WTC11 (cell line): ENCODE data around the gene ZNF860. TPM values are rescaled to one million over a fixed set of nuclear protein-coding genes. Genes with fewer than 3 reads are reported as not detected.

Experiments used
- ATAC-seq: fragments of 200-7000 bp; cut with Tn5 transposase; 2 replicates; pipeline ENCODE4 v1.10.0; 2021; ENCODE audit warnings: mild to moderate bottlenecking, moderate library complexity
- CTCF ChIA-PET: fragments of 300-600 bp; sonication (Branson Sonifier 250); formaldehyde crosslinking; loops from one replicate; lab custom pipeline; 2021; ENCODE audit warnings: antibody characterized with exemption; lab: Charles Lee
- POLR2A ChIA-PET: fragments of 350-600 bp; sonication (Branson Sonifier 250); formaldehyde crosslinking; loops from one replicate; lab custom pipeline; 2021; ENCODE audit warnings: antibody characterized with exemption; lab: Charles Lee
- DNase-seq: peaks from one replicate; pipeline ENCODE4 v3.0.0; 2021; ENCODE audit warnings: low spot score
- H3K27ac Mint-ChIP-seq: 2 replicates; pipeline ENCODE4 v1.8.0; 2021; ENCODE audit warnings: mixed read lengths
- H3K27me3 Mint-ChIP-seq: 2 replicates; pipeline ENCODE4 v1.8.0; 2021; ENCODE audit warnings: low read depth, mild to moderate bottlenecking, moderate library complexity, mixed read lengths
- H3K36me3 Mint-ChIP-seq: 2 replicates; pipeline ENCODE4 v1.8.0; 2021; ENCODE audit warnings: mixed read lengths
- H3K4me1 Mint-ChIP-seq: 2 replicates; pipeline ENCODE4 v1.8.0; 2022; ENCODE audit warnings: mixed read lengths
- H3K4me3 Mint-ChIP-seq: 2 replicates; pipeline ENCODE4 v1.8.0; 2021; ENCODE audit warnings: mild to moderate bottlenecking, moderate library complexity, mixed read lengths
- H3K9me3 Mint-ChIP-seq: 2 replicates; pipeline ENCODE4 v1.8.0; 2021; ENCODE audit warnings: mixed read lengths
- AR ChIP-seq: fragments of 250-450 bp; sonication (Bioruptor Pico); IDR thresholded peaks from 2 replicates; pipeline ENCODE4 v1.9.0; 2021; ENCODE audit warnings: mild to moderate bottlenecking
- ATF1 ChIP-seq: sonication (generic); formaldehyde crosslinking; IDR thresholded peaks from 2 replicates; pipeline ENCODE4 v1.8.1; 2023; ENCODE audit warnings: mild to moderate bottlenecking, moderate library complexity, missing genetic modification reagents
- ATF2 ChIP-seq: sonication (generic); formaldehyde crosslinking; IDR thresholded peaks from 2 replicates; pipeline ENCODE4 v1.8.1; 2022; ENCODE audit warnings: low read depth, missing genetic modification reagents, borderline replicate concordance
- ATF3 ChIP-seq: sonication (generic); formaldehyde crosslinking; conservative IDR thresholded peaks from 2 replicates; pipeline ENCODE4 v1.8.1; 2022; ENCODE audit warnings: mild to moderate bottlenecking, missing genetic modification reagents
- CREM ChIP-seq: sonication (generic); formaldehyde crosslinking; IDR thresholded peaks from 2 replicates; pipeline ENCODE4 v1.8.1; 2022; ENCODE audit warnings: mild to moderate bottlenecking, missing genetic modification reagents, moderate library complexity
- CTCF ChIP-seq: fragments of 200-600 bp; IDR thresholded peaks from 2 replicates; pipeline ENCODE4 v1.8.0; 2022; ENCODE audit warnings: antibody characterized with exemption
- ESRRA ChIP-seq: sonication (generic); formaldehyde crosslinking; IDR thresholded peaks from 2 replicates; pipeline ENCODE4 v1.8.1; 2022; ENCODE audit warnings: mild to moderate bottlenecking, missing genetic modification reagents, borderline replicate concordance
- ETV6 ChIP-seq: sonication (generic); formaldehyde crosslinking; IDR thresholded peaks from 2 replicates; pipeline ENCODE4 v1.8.1; 2022; ENCODE audit warnings: mild to moderate bottlenecking, missing genetic modification reagents
- FOXK1 ChIP-seq: sonication (generic); formaldehyde crosslinking; IDR thresholded peaks from 2 replicates; pipeline ENCODE4 v1.8.0; 2022; ENCODE audit warnings: mild to moderate bottlenecking, moderate library complexity, missing genetic modification reagents
- GABPB1 ChIP-seq: sonication (generic); formaldehyde crosslinking; IDR thresholded peaks from 2 replicates; pipeline ENCODE4 v1.8.1; 2023; ENCODE audit warnings: mild to moderate bottlenecking, missing genetic modification reagents
- IRF2 ChIP-seq: sonication (generic); formaldehyde crosslinking; IDR thresholded peaks from 2 replicates; pipeline ENCODE4 v1.8.0; 2022; ENCODE audit warnings: low read depth, missing genetic modification reagents, borderline replicate concordance
- JUN ChIP-seq: sonication (generic); formaldehyde crosslinking; IDR thresholded peaks from 2 replicates; pipeline ENCODE4 v1.8.0; 2023; ENCODE audit warnings: mild to moderate bottlenecking, missing genetic modification reagents
- KAT7 ChIP-seq: sonication (generic); formaldehyde crosslinking; IDR thresholded peaks from 2 replicates; pipeline ENCODE4 v1.8.1; 2023; ENCODE audit warnings: missing genetic modification reagents, mild to moderate bottlenecking, borderline replicate concordance
- MLX ChIP-seq: sonication (generic); formaldehyde crosslinking; IDR thresholded peaks from 2 replicates; pipeline ENCODE4 v1.8.1; 2023; ENCODE audit warnings: mild to moderate bottlenecking, missing genetic modification reagents, moderate library complexity
- MYBL2 ChIP-seq: sonication (generic); formaldehyde crosslinking; IDR thresholded peaks from 2 replicates; pipeline ENCODE4 v1.8.1; 2023; ENCODE audit warnings: mild to moderate bottlenecking, moderate library complexity, missing genetic modification reagents
- NFE2L1 ChIP-seq: sonication (generic); formaldehyde crosslinking; IDR thresholded peaks from 2 replicates; pipeline ENCODE4 v1.8.1; 2023; ENCODE audit warnings: missing genetic modification reagents
- NFYB ChIP-seq: sonication (generic); formaldehyde crosslinking; conservative IDR thresholded peaks from 2 replicates; pipeline ENCODE4 v1.8.0; 2022; ENCODE audit warnings: low read depth, missing genetic modification reagents
- SMAD3 ChIP-seq: sonication (generic); formaldehyde crosslinking; IDR thresholded peaks from 2 replicates; pipeline ENCODE4 v1.8.0; 2022; ENCODE audit warnings: missing genetic modification reagents, mild to moderate bottlenecking, borderline replicate concordance
- TCF7 ChIP-seq: sonication (generic); formaldehyde crosslinking; IDR thresholded peaks from 2 replicates; pipeline ENCODE4 v1.8.0; 2022; ENCODE audit warnings: mild to moderate bottlenecking, low read depth, missing genetic modification reagents, moderate library complexity
- ZNF121 ChIP-seq: sonication (generic); formaldehyde crosslinking; IDR thresholded peaks from 2 replicates; pipeline ENCODE4 v1.8.0; 2023; ENCODE audit warnings: missing genetic modification reagents
- ZNF138 ChIP-seq: sonication (generic); formaldehyde crosslinking; conservative IDR thresholded peaks from 2 replicates; pipeline ENCODE4 v1.8.1; 2022; ENCODE audit warnings: mild to moderate bottlenecking, moderate library complexity, missing genetic modification reagents
- ZNF219 ChIP-seq: sonication (generic); formaldehyde crosslinking; IDR thresholded peaks from 2 replicates; pipeline ENCODE4 v1.8.0; 2023; ENCODE audit warnings: missing genetic modification reagents, mild to moderate bottlenecking, borderline replicate concordance
- ZNF396 ChIP-seq: fragments of 250-450 bp; sonication (Bioruptor Pico); IDR thresholded peaks from 2 replicates; pipeline ENCODE4 v1.8.0; 2021; ENCODE audit warnings: mild to moderate bottlenecking, moderate library complexity, borderline replicate concordance
- ZNF416 ChIP-seq: fragments of 250-450 bp; sonication (Bioruptor Pico); IDR thresholded peaks from 2 replicates; pipeline ENCODE4 v1.9.0; 2021; ENCODE audit warnings: mild to moderate bottlenecking, inconsistent platforms
- ZNF425 ChIP-seq: fragments of 250-450 bp; sonication (Bioruptor Pico); conservative IDR thresholded peaks from 2 replicates; pipeline ENCODE4 v1.9.0; 2021; ENCODE audit warnings: mild to moderate bottlenecking
- total RNA-seq: library from RNA; stranded (reverse); gene quantifications from 3 replicates; pipeline ENCODE4 v1.2.3, GENCODE V29; 2021

Gene ZNF860
- total RNA-seq, 1 experiment from 2014 or later = 6.5 TPM

GRCh38 chr3:32037932-32038267, 56.4 kb downstream of the ZNF860 start:
- no peak overlapping the region for H3K4me3 Mint-ChIP-seq
- H3K4me1 Mint-ChIP-seq = peaks cover 9% of the 10 kb centered on the region
- ATAC-seq = no peak
- H3K9me3 Mint-ChIP-seq = peaks cover 23% of the 10 kb centered on the region
- ChIA-PET POLR2A (no interaction called here), CTCF (interaction anchor here (1.6 to 1.7 kb wide), 2 partner anchors 11 to 19 kb away, joined by 4 to 14 read pairs; no protein-coding TSS in a partner anchor)
- TF ChIP-seq ATF1 (no peak), ATF2 (CRISPR knock-in tag) (no peak), CREM (CRISPR knock-in tag) (no peak), MLX (CRISPR knock-in tag) (no peak), NFYB (no peak), AR (CRISPR knock-in tag) (no peak), GABPB1 (CRISPR knock-in tag) (no peak), SMAD3 (no peak), NFE2L1 (CRISPR knock-in tag) (no peak)
- peaks cover 17% of the 10 kb centered on the region for H3K36me3 Mint-ChIP-seq
- no peak for DNase-seq
- H3K27ac Mint-ChIP-seq = no peak overlapping the region
- peaks cover 6% of the 10 kb centered on the region; the same call in 1 of the 2 replicates for H3K27me3 Mint-ChIP-seq

- peaks cover 25% of the 10 kb centered on the region for H3K36me3 Mint-ChIP-seq
- peaks cover 6% of the 10 kb centered on the region; the same call in 1 of the 2 replicates for H3K27me3 Mint-ChIP-seq
- ATAC-seq (no peak), DNase-seq (no peak)
- POLR2A ChIA-PET = no interaction called here
- H3K9me3 Mint-ChIP-seq = peaks cover 32% of the 10 kb centered on the region
- H3K4me3 Mint-ChIP-seq = no peak overlapping the region
- peaks cover 21% of the 10 kb centered on the region for H3K4me1 Mint-ChIP-seq
- TF ChIP-seq ZNF416 (CRISPR knock-in tag) (no peak), ATF3 (no peak), NFE2L1 (CRISPR knock-in tag) (no peak), ZNF396 (CRISPR knock-in tag) (no peak), ETV6 (CRISPR knock-in tag) (no peak), GABPB1 (CRISPR knock-in tag) (no peak), ZNF138 (CRISPR knock-in tag) (no peak), CTCF (no peak), ZNF219 (no peak), MYBL2 (no peak), KAT7 (CRISPR knock-in tag) (no peak), ZNF425 (CRISPR knock-in tag) (no peak), IRF2 (CRISPR knock-in tag) (no peak), FOXK1 (CRISPR knock-in tag) (no peak), JUN (no peak), ESRRA (CRISPR knock-in tag) (no peak), ZNF121 (no peak), TCF7 (CRISPR knock-in tag) (no peak)
- CTCF ChIA-PET = no interaction called here
- no peak overlapping the region for H3K27ac Mint-ChIP-seq
Observed at GRCh38 chr3:32041316-32041715, 59.8 kb downstream of the ZNF860 start.
